SHP77 treated with DMSO at 0.1 percent for 48 hours (cell line): Measurements from ENCODE around the gene LDHB.
"Not testable (repeated sequence)": the region's sequence is repeated elsewhere in the genome, so short reads cannot be mapped to it uniquely, and the experiment has no call there.

Source experiments
- DNase-seq: peaks from one replicate; lab custom pipeline; 2025; lab: John Stamatoyannopoulos, UW

LDHB gene

DNA sequence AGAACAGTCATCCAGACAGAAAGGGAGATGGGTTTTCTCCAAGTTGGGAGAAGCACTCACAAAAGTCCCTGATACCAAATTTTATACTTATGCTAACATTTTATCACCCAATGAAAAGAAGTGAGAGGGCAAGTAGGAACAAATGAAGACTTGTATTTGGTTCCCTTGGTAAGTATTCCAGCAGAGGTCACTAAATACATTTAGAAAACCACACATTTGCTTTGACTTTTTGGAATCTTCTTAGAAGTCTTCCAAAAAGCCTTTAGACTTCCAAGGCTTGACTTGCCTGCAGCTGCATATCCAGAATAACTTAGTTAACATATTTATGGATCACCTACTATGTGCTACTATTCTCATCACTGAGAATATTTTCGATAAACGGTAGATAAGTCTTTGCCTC is 49.9 kb downstream of the LDHB start:
- no peak for DNase-seq

- DNase-seq, result no peak
These were observed 51.5 kb downstream of the LDHB start for GRCh38 chr12:21606175-21606574.

GRCh38 chr12:21604245-21605101 is 53.2 kb downstream of the LDHB start, which contains the start of gene GYS2:
TSS of gene GYS2 (minus strand) at chr12:21604847. CDS start at chr12:21604592, 255 bp downstream.
- no peak for DNase-seq

DNA sequence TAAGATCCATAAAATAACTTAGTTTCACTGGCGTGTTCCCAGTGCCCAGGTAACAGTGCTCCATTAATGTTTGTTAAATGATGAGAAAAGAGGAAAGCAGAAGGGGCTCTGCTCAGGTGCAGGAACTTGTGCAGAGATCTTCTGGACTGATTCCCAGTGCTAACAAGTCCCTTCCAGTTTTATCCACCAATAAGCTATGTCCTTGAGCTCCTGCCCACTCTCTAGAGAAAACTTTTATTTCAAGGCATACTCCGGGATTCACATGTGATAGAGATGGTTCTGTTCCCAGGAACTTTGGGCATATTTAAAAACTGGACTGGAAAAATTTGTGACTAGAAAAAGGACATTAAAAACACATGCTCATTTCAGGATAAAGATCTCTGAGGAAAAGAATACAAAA is 54.9 kb downstream of the LDHB start:
- DNase-seq, result no peak

GRCh38 chr12:21600196-21600595 is 57.4 kb downstream of the LDHB start:
- DNase-seq, result no peak

DNA sequence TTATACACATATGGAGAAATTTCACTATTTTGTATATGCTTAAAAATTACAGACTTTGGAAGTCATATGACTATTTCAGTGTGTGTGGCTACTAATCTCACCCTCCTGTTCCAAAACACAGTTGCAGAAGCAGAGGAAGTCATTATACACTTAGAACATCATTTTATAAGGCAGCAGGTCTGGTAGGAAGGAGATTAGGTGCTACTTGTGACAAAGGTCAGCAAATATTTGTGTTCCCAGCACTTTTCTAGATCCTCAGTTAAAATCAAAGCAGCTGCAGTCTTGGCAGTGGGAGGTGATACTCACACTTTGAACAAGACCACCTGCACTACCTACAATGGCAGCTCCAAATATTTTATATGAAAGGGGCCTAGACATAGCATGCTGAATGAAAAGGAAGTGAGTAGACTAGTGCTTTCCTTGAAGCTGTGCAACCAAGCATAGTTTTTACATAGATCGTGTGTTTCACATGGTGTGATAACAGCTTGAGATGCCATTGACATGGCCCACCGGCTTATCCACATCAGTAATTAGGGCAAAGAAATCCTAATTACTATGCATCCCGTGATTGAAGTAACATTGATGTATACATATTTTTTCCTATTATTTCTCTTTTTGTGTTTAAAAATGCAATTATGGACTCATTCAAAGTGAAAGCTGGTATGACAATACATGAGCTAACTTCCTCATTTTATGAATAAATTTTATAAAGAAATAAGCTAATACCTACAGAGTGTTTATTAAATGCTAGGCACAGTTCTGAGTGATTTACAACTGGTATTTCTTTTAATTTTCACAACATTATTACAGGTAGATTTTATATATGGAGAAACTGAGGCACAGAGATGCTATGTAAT is 58.3 kb downstream of the LDHB start:
- DNase-seq, result no peak

GRCh38 chr12:21598651-21599050 is 59.0 kb downstream of the LDHB start:
- DNase-seq, result no peak

DNA sequence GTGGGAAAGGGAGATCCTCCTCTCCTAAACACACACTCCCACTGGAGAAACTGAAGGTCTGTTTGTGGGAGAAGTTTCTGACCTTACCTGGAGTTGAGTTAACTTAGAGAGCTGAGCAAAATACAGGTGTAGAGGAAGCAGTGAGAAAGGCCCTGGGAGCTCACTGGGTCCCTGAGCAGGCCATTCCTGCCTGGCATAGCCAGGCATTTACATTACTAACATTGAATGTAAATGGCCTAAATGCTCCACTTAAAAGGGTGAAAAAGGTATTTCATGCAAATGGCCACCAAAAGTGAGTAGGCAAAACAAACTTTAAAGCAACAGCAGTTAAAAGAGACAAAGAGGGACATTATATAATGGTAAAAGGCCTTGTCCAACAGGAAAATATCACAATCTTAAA is 62.3 kb downstream of the LDHB start:
- not testable (repeated sequence) for DNase-seq

GRCh38 chr12:21585485-21585884 is 72.2 kb downstream of the LDHB start:
- no peak for DNase-seq
